ENCODE results near the gene DDO.

Gene DDO

DNA sequence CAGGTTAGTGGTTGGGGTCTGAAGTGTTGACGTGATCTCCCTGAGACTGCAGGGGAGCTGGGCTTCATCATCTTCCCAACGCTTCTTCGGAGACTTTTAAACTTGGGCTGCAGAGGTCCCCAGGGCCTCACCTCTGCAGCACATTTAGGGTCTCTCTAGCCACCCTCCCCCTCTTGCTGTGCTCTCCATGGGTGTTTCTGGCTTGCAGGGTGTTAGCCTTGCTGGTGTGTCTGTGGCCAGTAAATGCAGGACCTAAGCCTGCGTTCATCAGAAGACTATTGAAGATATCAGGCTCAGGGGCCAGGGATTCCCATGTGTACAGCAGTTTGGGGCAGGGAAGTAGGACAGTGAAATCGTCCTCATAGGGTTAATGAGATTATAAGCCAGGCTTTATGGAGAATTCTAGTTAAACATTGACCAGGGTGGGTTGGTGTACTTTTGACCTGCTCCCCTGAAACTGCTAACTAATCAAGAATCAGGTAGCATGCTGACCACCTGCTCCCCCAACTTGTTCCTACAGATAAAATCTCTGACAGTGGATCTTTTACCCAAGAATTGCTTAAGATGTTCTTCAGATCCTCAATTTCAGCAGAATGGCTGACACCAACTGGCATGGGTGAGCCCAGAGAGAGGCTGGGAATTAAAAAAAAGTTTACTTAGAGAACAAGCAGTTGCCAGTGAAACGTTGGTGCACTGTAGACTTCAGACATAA lies 3.8 kb upstream of the DDO start:
- H3K4me3 ChIP-seq (ENCODE audit: low read depth, low read length) = no peak overlapping the region
- TF ChIP-seq, protein P1, sequence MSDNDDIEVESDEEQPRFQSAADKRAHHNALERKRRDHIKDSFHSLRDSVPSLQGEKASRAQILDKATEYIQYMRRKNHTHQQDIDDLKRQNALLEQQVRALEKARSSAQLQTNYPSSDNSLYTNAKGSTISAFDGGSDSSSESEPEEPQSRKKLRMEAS (IDR thresholded peaks at IDR 0.05; ENCODE audit: low read depth, low read length) = no peak
- TF ChIP-seq POLR2A (IDR thresholded peaks at IDR 0.05; ENCODE audit: extremely low read depth, insufficient read length) = no peak
- TF ChIP-seq, protein P2, sequence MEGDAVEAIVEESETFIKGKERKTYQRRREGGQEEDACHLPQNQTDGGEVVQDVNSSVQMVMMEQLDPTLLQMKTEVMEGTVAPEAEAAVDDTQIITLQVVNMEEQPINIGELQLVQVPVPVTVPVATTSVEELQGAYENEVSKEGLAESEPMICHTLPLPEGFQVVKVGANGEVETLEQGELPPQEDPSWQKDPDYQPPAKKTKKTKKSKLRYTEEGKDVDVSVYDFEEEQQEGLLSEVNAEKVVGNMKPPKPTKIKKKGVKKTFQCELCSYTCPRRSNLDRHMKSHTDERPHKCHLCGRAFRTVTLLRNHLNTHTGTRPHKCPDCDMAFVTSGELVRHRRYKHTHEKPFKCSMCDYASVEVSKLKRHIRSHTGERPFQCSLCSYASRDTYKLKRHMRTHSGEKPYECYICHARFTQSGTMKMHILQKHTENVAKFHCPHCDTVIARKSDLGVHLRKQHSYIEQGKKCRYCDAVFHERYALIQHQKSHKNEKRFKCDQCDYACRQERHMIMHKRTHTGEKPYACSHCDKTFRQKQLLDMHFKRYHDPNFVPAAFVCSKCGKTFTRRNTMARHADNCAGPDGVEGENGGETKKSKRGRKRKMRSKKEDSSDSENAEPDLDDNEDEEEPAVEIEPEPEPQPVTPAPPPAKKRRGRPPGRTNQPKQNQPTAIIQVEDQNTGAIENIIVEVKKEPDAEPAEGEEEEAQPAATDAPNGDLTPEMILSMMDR (IDR thresholded peaks at IDR 0.05; ENCODE audit: low read depth, low read length) = no peak
- TF ChIP-seq MYC (IDR thresholded peaks at IDR 0.05; ENCODE audit: low read depth, low read length) = no peak
- peak; percentile 25 for DNase-seq (ENCODE audit: low read depth)

DNA sequence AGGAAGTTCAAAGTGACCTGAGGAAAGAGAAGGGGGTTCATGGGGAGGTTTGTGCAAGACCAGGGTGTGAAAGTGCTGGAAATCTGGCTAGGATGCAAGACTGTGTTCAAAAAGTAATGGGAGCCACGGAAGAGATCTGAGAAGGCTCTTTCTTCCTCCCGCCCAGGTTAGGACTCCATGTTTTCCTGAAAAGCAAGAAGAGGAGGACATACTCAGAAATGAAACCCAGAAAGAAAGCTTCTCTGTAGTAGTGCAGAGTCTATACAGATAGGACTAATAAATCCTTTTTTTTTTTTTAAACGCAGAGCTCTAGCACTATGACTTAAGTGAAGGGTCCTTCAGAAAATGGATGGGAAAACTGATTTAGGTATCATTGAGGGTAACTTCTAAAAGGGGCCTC lies 3.2 kb upstream of the DDO start:
- no peak overlapping the region for H3K4me3 ChIP-seq (ENCODE audit: low read depth, low read length)
- TF ChIP-seq, protein P2 (IDR thresholded peaks at IDR 0.05; ENCODE audit: low read depth, low read length) = no peak
- TF ChIP-seq, protein P1 (IDR thresholded peaks at IDR 0.05; ENCODE audit: low read depth, low read length) = no peak
- DNase-seq (ENCODE audit: low read depth) = no peak

DNA sequence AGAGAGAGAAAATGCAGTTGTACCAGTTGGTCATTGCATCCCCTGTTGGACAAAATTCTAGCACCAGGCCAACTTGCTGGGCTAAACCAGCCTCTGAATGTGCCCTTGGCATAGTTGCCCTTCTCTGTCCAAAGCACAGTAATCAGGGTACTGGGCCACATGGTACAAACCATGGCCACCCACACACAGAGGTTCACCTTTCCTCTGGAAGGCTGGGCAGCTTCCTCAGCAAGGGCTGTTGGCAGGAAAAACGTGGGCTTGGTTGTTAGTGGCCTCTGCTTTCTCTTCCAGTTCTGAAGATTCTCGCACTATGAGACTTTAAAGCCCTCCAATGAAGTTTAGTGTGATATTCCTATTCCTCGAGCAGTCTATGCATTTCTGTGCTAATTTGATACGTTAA lies 706 bp downstream of the DDO start:
- TF ChIP-seq POLR2A (IDR thresholded peaks at IDR 0.05; ENCODE audit: extremely low read depth, insufficient read length) (no peak), MYC (IDR thresholded peaks at IDR 0.05; ENCODE audit: low read depth, low read length) (no peak)
- TF ChIP-seq, protein P2 (IDR thresholded peaks at IDR 0.05; ENCODE audit: low read depth, low read length) = no peak
- TF ChIP-seq, protein P1 (IDR thresholded peaks at IDR 0.05; ENCODE audit: low read depth, low read length) = no peak
- H3K4me3 ChIP-seq (ENCODE audit: low read depth, low read length) = no peak overlapping the region
- DNase-seq (ENCODE audit: low read depth) = no peak

DNA sequence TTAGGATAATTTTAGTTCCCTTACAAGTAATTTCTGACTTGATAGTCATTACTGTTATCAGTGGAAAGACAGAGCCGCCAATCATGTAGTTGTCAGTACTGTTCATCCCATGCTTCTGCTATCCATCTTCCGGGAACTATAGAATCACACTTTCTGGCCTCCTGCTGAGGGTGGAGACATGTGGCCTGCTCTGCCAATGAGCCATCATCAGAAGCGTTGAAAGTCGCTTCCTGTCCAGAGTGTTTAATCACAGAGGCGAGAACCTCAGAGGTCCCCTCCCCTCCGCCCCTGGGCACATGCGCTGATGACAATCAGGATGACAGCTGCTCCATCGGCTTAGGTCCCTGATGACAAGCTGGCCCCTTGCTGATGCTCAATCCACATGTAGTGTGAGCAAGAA lies 3.0 kb downstream of the DDO start:
- TF ChIP-seq MYC (IDR thresholded peaks at IDR 0.05; ENCODE audit: low read depth, low read length) = no peak
- TF ChIP-seq, protein P1 (IDR thresholded peaks at IDR 0.05; ENCODE audit: low read depth, low read length) = no peak; the same call in 1 of the 2 replicates
- TF ChIP-seq, protein P2 (IDR thresholded peaks at IDR 0.05; ENCODE audit: low read depth, low read length) = no peak
- no peak for TF ChIP-seq POLR2A (IDR thresholded peaks at IDR 0.05; ENCODE audit: extremely low read depth, insufficient read length)
- DNase-seq (ENCODE audit: low read depth) = no peak
- no peak overlapping the region for H3K4me3 ChIP-seq (ENCODE audit: low read depth, low read length)

DNA sequence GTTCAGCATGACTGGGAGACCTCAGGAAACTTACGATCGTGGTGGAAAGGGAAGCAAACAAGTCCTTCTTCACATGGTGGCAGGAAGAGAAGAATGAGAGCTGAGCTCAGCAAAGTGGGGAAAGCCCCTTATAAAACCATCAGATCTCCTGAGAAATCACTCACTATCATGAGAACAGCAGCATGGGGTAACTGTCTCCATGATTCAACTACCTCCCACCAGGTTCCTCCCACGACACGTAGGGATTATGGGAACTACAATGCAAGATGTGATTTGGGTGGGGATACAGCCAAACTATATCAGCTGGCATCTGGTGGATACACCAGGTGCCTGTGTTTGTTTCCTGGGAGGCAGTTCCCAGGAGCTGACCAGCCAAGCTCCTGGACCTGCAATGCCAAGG lies 4.9 kb downstream of the DDO start:
- TF ChIP-seq MYC (IDR thresholded peaks at IDR 0.05; ENCODE audit: low read depth, low read length) (no peak), POLR2A (IDR thresholded peaks at IDR 0.05; ENCODE audit: extremely low read depth, insufficient read length) (no peak)
- TF ChIP-seq, protein P2 (IDR thresholded peaks at IDR 0.05; ENCODE audit: low read depth, low read length) = no peak
- TF ChIP-seq, protein P1 (IDR thresholded peaks at IDR 0.05; ENCODE audit: low read depth, low read length) = no peak
- DNase-seq (ENCODE audit: low read depth) = no peak
- no peak overlapping the region for H3K4me3 ChIP-seq (ENCODE audit: low read depth, low read length)

Data from NB4 (cell line).